Effector CD4-positive, alpha-beta T cell (primary cell): ENCODE results near the gene CITED2.
"Not testable (repeated sequence)": the region's sequence is repeated elsewhere in the genome, so short reads cannot be mapped to it uniquely, and the experiment has no call there.

Experiments
- DNase-seq: peaks from one replicate; pipeline ENCODE4 v3.0.0-alpha.2; 2020

CITED2 gene

DNA sequence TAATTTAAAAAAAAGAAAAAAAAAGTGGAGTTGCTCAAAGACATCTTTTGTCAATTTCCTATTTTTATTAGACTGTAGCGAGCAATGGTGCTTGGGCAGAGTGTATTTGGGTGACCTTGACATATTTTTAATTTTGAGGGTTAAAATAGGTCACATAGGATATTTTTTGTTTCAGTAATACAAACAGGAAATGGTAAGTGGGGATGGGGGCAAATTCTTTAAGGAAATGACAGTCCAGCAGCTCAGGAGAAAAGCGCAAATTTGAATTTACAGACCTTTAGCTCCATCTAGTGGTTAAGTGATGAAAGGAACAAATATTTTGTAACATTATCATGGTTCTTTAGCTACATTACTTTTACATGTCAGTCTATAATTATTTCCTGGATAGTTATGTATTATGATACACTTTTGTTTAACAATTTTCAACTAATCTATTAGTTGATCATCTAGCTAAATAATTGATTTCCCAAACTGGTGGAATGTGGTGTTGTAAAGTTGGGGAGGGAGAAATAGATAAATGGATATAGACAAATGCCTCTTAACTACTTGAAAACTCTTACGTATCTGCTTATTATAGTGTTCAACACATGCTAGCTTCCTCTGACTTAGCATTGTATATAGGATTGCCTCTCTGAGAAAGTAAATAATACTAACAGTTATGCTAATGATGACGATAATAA is 10.0 kb downstream of the CITED2 start:
- no peak for DNase-seq

DNA sequence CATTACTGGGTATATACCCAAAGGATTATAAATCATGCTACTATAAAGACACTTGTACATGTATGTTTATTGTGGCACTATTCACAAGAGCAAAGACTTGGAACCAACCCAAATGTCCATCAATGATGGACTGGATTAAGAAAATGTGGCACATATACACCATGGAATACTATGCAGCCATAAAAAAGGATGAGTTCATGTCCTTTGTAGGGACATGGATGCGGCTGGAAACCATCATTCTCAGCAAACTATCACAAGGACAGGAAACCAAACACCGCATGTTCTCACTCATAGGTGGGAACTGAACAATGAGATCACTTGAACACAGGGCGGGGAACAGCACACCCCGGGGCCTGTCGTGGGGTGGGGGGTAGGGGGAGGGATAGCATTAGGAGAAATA is 10.7 kb downstream of the CITED2 start:
- not testable (repeated sequence) for DNase-seq

DNA sequence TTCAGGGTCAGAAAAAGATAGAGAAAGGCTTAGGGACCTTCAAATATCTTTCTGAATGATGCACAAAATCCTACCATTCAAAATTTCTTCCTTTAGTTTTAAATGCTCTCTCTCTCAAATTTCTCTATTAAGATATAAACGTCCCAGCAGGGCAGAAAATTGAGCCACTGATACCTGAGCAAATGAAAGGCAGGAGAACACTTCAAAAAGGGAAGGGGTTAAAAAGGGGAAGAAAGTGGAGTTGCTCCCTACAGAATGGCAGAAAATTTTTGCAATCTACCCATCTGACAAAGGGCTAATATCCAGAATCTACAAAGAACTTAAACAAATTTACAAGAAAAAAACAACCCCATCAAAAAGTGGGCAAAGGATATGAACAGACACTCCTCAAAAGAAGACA is 11.3 kb downstream of the CITED2 start:
- DNase-seq: not testable (repeated sequence)

DNA sequence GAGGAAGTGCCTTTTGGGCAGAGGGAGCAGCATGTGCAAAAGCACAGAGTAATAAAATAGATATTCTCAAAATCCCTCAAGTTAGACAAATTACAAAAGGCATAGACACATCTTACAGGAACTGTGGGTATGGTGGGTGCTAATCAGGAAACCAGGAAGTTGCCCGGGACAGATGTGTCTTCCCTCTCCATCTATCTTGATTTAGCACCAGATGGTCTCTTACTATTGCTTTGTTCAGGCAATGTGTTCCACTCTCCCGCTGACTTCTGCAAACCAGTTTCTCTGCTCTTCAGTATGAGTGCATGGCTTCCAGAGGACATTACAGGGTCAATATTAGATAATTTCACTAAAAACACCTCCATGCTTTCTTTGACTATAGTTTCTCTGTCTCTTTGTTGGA is 13.2 kb downstream of the CITED2 start:
- no peak for DNase-seq

GRCh38 chr6:139356924-139357323 is 17.5 kb downstream of the CITED2 start:
- no peak for DNase-seq

GRCh38 chr6:139355777-139356445 is 18.5 kb downstream of the CITED2 start:
- no peak for DNase-seq

DNA sequence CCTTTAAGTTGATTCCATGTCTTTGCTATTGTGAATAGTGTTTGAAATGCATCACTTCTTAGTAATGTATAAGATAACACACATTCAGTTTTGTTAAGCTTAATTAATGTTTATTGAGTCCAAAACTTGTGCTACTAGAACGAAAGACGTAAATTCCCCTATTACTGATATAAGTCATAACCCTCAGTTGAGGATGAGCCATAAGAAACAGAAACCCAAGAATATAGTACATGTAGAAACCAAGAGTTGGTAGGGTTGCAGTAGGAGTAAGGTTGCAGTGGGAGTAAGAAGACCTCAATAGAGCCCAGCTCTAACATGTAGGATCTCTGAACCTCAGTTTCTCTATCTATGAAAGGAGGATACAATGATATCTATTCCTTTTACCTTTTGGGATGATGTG is 19.3 kb downstream of the CITED2 start:
- DNase-seq: no peak

DNA sequence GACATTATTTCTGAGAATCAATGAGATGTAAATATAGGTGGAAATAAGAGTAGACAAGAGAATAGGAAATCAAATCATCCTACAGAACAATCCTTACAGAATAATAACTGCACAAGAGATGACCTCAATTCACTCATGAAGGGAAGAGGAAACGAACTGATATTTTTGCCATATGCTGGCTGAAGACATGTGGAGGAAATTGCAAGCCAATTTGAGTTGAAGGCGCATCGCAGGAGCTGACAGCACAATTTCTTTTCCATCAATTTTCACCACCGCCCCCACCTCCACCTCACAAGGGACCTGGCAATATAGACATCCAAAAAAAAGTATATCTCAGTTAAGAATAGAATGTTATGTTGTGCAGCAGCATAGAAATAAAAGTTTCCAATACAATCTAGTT is 20.3 kb downstream of the CITED2 start:
- no peak for DNase-seq

DNA sequence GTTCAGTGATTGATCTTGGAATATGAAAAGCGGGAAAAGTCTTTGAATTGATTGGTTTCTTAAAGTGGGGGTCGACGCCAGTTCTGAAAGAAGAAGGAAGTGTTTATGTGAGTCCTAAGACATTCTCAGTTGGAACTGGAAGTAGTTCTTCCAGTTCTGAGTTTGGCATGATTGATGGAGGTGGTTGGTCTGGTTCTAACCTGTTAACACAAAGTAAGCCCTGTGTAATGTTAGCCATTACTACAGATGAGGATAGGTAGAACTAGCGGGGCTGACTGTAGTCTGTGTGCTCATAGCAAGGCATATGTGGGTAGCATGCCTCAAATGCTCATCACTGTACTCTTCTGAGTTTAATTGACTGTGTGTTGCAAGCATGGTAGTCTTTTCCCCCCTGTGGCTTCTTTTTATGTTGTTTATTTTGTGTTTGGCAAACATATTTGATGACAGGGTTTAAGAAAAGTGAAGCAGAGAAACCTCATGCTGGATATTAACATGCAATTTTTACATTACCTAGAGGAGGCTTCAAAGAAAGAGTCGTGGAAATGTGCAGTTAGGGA is 24.9 kb downstream of the CITED2 start:
- DNase-seq: no peak

DNA sequence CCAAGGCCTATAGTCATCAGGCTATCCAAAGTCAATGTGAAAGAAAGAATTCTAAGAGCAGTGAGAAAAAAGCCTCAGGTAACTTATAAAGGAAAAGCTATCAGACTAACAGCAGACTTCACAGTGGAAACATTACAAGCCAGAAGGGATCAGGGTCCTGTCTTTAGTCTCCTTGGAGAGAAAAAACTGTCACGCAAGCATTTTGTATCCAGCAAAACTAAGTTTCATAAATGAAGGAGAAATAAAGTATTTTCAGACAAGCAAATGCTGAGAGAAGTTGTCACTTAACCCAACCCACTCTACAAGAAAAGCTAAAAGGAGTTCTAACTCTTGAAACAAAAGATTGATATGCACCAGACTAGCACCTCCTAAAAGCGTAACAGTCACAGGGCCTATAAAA is 28.1 kb downstream of the CITED2 start:
- no peak for DNase-seq

DNA sequence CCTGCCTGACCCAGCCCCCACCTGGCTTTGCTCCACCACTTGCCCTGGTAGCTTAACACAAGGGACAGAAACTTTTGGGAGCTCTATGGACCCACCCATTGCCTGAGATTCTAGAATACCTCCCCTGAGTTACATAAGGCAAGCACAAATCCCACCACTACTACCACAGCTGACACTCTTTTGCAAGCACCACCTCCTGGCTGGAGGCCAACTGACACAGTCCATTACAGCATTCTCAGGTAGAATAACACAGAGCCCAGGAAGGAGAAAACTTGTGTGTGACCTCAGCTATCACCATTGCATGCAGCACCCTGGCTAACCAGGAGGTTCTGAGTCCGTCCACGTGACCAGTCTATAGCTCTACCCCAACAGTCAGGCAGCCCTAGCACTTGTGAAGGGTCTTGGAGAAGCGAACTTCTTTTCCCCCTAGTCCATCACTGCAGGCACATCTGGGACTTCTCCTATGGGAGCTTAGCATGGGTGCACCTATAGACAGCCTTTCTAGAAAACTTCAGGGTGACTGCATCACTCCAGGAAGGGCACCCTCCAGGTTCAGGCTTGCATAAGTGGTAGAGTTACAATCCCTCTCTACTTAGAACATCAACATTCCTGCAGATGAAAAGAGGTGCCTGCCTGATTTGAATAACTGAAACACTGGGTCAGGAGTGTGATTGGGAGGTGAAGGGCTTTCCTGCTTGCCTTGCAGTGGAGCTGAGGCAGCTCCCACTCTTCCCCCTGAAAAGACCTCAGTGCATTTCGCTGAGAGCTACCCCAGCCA is 30.1 kb downstream of the CITED2 start:
- no peak for DNase-seq

DNA sequence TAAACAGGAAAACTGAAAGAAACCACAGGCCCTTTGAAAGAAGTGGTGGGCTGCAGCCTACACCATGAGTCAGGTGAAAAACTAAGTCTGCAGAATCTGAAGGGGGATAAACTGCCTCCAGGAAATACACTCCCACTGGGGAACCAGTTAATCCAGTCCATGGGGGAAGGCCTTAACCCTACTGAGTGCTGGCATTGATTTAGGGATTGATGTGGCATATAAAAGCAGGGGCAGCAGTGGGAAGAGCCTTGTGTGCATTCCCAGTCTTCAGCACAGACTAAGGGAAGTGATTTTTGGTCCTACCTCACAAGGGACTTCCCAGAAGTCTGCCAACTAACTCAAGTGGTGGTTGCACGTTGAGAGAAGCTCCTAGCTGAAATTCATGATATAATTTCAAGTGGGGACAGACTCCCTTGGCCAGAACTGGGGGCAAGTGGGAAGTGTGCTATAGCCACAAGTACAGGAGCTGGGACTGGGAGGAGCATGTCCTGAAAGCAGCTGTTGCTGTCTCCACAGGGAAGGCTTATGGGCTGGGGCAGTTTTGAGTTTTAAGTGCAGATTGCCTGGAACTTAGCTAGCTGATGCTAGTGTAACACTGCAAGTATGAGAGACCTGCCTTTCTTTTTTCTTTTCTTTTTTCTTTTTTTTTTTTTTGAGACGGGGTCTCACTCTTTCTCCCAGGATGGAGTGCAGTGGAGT is 31.2 kb downstream of the CITED2 start:
- DNase-seq: no peak

- no peak for DNase-seq
Observed at GRCh38 chr6:139341060-139341459, 33.4 kb downstream of the CITED2 start.

DNA sequence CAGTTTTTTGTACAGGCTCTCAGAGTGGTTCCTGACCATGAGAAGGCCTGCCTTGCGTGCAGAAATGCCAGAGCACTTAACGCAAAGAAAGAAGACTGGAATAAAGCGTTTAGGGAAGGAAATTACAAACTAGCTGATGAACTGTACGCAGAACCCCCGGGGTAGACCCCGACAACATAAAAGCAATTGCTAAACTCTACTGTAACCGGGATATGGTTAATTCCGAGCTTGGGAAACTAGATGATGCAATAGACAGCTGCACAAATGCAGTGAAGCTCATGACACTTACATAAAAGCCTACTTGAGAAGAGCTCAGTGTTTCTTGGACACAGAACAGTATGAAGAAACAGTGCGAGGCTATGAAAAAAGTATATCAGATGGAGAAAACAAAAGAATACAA is 35.7 kb downstream of the CITED2 start:
- no peak for DNase-seq

DNA sequence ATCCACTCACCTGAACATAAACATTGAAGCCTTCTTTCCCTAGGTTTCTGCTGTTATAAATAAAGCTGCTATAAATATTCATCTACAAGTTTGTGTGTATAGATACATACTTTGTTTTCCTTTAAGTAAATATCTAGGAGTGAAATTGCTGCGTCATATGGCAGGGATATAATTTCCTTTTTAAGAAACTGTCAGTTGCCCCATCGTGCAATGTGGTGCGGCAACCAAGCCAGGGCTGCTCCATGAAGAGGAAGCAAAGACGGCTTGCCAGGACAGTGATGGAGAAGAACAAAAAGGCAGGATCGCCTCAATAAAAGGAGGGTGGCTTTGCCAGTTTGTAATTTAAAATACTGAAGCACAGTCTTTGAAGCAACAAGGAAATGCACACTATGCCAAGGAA is 36.6 kb downstream of the CITED2 start:
- DNase-seq: no peak

DNA sequence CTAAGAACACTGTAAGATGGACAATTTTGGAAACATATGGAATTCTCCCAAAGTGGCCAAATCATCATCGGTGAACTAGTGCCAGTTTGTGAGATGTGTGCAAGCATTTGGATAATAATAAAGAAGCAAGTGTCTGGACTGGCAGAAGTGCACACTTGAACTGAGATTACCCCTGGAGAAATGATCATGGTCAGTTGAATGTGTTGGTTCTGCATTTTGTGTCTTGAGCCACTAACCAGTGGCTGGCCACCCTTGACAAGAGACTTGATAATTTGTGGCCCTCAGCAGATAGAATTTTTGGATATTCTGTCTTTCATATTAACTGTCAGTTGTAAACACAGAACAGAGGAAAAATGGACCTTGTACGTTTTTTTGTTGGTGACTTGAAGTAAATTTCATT is 37.4 kb downstream of the CITED2 start:
- no peak for DNase-seq

DNA sequence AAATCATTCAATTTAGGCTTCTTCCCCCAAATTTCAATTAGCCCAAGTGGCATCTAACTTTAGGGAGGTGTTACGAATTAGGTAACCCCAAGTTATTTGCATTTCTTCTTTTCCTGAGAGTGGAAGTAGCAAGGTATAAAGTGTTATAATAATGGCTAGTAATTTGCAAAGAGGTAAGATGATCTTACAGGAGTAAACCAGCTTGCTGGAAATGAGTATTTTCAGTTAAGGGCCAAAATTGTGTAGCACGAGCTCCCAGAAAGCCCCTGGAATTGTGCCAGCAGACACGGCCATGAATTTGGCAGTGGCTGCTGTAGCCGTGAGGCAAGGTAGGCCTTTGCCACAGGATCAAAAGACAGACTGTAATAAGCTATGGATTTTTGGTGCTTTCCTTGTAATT is 38.0 kb downstream of the CITED2 start:
- DNase-seq: no peak

DNA sequence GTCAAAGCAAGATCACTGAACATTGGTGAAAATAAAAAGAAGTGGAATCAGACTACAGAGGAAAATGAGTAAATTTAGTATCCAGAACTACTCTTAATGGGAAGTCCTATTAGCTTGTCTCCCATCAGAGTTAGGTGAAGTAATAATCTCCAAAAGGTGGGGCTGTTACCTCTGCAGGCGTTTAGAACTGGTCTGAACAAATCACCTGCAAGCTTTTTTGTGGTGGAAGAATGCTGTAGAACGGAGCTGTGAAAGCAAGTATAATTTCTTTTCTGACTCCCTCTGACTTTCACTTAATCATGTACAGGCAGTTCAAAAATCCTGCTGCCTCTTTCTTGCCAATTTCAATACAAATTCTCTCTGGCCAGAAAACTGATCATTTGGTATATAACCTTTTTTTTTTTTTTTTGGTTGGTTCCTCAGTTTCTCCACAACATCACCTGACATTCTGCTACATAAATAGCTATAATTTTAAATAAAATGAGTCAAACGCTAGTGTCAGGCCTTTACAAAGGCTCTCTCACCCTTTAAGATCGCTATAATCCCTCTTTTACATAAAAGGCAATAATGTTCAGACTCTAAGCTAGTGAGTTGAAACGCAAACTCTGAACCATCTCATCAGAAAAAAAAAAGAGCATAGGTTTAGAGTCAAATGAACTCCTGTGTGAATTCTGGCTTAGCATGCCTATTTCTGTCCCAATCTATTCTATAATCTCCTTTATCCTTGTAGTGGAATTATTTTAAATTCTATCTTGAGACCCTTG is 38.8 kb downstream of the CITED2 start:
- no peak for DNase-seq

- no peak for DNase-seq
Observed at GRCh38 chr6:139334806-139335446, 39.5 kb downstream of the CITED2 start.

- DNase-seq: no peak
Observed at GRCh38 chr6:139330826-139331500, 43.5 kb downstream of the CITED2 start.

- DNase-seq: no peak
Observed at GRCh38 chr6:139330306-139330705, 44.1 kb downstream of the CITED2 start.
